ENCODE measurements around the gene HOMER2.
A peak's percentile ranks its signal among the peaks of the same experiment; 100 is the strongest.
"Not testable (repeated sequence)": the region's sequence is repeated elsewhere in the genome, so short reads cannot be mapped to it uniquely, and the experiment has no call there.

Gene HOMER2

DNA sequence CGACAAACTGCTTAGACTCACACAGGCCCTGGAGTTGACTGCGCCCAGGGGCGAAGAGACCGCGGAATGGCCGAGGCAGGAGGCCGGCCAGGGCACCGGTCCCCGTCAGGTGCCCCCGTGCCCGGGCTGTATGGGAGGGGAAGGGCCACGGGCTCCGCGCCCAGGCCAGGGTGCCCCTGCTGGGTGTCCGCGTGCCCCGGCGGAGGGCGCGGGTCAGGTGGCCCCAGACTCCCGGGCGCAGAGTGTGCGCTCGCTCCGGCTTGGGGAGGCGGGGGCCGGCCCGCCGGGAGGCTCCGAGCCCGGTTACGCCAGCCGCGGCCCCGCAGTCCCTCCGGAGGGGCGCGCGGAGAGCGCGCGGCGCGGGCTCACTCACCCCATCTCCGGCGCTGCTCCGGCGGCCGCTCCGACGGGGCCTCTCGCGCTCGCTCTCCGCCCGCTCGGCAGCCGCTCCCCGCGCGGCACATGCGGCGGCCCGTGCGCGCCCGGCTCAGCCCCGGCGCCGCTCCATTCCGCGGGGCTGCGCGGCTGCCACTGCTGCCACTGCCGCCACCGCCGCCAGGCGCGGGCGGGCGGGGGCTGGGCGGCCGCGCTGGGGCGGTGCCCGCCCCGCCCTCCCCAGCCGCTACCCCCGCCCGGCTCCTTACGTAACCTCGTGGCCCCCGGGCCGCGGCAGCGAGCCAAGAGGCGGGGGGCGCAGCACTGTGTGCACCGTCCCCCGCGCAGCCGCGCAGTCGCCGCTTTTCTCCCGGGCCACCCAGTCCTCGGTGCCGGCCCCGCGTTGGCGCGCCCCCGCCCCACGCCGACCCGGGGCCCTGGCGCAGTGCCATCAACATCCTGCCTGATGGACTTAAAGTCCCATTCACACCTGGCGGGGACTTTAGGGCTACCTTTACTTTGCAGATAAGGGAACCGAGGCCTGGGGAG is at the start of gene HOMER2:
TSS of gene HOMER2 (minus strand) at position 563 of the 924 bp plus-strand sequence. CDS start at position 378, 185 bp downstream.
- DNase-seq, result peak; percentile 25

DNA sequence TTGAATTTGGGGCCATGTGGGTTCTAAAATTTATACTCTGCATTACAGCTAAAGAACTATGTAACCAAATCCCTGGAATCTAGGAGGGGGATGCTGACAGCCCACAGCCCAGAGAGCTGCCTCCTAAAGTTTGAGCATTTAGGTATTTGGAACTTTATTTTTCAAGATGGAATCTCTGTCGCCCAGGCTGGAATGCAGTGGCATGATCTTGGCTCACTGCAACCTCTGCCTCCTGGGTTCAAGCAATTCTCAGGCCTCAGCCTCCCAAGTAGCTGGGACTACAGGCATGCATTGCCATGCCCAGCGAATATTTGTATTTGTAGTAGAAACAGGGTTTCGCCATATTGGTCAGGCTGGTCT is 48.1 kb upstream of the HOMER2 start:
- DNase-seq, result not testable (repeated sequence)

DNA sequence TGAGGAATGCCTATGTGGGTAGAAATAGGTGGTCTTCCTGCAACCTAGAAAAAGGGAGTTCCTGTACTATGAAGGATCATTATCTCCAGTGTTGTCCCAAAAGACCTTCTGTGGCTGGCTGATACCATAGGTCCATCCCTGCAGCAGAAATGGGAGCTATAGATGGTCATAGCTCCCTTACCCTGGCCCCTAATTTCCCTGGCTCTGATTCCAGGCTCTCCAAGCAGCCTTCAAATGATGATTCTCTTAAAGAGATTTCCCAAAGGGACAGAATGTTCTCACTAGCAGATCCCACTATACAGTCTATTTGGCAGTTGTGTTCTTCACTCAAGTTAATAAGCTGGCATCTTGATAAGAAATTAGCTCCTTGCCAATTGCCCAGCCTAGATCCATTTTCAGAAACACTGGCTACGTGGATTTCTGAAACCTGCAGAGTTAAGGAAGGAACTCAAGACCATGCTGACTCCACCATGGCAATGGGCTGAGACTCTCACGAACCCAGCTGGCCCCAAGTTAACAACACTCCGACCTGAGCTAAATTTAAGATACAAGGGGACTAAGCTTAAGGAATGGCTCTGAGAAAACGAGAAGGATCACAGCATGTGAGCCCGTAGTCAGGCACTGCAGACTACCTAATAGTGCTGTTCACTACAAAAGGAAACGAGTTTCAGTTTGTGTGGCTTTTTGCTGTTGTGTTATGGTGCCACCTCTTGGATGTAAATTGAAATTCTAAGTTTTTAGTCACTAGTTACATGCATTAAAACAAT is 47.6 kb upstream of the HOMER2 start:
- DNase-seq, result peak; percentile 88

DNA sequence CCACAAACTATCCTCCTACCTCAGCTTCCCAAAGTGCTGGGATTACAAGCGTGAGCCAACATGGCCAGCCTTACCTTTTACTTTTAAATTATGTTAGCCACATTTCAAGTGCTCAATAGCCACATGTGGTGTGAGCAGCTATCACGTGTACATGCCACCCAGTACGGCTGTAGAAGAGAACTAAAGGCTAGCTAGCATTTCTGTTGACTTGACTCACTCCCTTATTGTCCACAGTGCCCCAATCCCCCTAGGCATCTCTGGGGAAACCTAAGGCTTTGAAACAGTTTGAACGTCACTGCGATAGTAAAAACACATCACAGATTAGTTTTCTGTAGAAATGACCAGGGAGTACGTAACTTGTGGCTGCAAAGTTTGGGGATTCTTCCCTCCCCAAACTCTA is 46.9 kb upstream of the HOMER2 start:
- no peak for DNase-seq

DNA sequence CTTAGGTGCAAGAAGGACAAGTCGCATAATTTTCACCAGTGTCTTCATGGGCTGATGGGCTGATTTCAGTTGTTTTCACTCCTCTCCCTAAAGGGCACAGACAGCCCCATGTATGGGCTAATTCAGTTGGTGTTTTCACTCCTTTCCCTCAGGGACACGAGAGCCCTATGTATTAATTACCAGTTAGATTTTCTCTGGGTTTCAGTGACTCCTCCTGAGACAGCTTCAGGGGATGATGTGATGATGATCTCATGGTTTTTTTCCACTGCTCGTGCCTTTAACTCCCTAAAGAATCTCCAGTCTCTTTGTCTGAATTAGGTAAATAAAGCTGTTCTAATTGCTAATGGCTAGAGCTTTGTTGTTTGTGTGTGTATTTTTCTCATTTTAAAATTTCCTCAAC is 43.4 kb upstream of the HOMER2 start:
- no peak for DNase-seq

DNA sequence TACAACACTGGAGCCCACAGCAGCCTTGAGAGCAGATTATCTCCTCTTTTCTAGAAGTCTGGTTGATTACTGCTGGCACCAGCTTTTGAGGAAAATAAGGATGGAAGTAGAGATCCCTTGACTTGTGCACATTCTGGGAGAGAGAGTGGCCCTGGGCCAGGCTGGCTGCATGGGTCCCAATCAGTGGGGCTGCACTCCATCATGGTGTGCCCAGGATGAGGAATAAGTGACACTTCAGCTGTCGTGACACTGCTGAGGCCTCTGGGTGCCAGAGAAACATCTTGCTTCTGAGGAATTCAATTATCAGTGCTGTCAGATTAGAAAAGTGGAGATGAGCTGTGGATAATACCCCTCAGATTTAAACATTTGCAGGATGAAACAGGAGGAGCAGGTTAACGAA is 42.6 kb upstream of the HOMER2 start:
- no peak for DNase-seq

DNA sequence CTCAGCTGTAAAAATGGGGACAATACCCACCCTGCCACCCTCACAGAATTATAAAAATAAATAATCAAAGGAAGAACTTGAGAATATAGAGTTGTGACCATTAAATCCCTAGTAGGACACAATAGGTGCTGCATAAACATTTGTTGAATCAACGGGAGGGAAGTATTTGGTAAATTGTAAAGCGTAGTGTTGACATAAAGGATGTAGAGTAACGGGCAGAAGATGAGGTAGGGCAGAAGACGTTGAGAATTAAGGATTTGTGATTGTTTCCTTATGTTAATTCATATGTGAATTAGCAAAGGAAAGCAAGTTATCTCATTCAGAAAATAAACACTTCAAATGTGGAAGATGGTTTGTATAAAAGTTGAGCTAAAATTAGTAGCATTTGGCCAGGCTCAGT is 40.6 kb upstream of the HOMER2 start:
- DNase-seq, result no peak

DNA sequence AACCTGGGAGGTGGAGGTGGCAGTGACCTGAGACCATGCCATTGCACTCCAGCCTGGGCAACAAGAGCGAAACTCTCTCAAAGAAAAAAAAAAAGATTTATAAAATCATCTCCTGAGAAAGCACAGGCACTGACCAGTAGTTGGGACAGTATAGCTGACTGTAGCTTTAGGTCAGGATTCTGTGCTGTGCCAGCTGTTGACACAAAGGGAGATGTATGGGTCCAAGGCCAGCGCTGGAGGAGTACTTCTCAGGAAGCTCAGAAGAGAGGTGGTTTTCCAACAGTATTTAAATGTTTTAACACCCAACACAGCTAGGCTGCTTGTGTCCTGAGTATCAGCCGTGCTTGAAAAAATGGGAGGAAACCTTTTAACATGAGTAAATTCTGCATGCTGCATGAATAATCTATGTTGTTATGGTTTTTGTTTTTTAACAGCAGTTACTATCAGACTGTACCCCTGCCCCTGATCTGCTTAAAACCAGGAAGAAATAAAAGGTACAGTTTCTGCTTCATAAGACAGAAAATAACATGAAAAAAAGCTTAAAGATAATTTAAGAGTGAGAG is 40.0 kb upstream of the HOMER2 start:
- no peak for DNase-seq

DNA sequence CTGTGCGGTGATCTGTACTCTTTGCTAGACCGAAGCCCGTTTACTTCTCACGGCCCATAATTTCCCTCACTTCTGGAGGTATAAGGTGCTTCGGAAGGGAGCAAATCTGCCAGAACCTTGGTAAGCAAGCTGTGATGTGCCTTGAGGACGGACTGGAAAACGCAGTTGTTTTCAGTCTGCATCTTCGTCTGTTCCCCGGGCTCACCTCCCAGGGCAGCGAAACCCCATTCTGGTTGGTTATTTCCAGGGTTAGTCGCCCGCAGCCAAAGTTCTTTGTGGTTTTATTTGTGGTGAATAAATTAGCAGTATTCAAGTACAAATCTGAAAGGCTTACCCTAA is 33.9 kb upstream of the HOMER2 start:
- DNase-seq, result peak; percentile 39

DNA sequence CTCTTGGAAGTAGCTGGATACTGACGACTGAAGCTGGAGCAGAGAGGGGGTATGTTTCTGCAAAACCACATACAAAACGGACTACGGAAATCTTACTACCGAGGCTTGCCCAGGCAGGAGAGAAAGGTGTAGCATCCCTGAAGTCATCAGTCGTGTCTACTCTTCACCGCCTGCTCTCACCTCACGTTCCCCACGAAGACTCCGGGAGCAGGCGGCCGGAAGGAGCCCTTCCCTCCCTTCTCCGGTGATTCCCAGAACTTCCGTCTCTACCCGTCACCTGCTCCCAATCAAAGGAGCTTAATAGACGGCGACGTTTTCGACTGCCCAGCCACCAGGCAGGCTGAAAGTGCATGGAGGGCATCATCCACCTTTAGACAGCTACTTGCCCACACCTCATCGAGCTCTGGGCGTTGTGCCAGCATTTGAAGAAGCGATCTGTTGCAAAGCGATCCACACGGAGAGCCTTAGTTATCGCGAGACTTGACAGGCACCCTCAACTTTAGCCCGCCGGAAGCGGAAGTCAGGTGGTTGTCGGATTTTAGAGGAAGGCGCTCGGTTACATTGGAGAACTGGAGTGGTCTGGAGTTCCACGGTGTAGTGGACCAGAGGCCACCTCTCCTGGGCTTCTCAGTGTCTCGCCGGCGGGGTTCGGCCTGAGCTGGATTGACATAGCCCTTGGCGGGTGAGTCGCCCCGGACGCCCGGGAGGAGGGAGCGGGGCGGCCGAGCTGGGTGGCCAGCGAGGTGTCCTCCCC is 33.3 kb upstream of the HOMER2 start, which contains the start of gene RAMAC:
TSS of gene RAMAC (plus strand) at position 523 of the 754 bp plus-strand sequence. CDS start 2,809 bp downstream, outside the sequence.
- DNase-seq, result peak; percentile 98

DNA sequence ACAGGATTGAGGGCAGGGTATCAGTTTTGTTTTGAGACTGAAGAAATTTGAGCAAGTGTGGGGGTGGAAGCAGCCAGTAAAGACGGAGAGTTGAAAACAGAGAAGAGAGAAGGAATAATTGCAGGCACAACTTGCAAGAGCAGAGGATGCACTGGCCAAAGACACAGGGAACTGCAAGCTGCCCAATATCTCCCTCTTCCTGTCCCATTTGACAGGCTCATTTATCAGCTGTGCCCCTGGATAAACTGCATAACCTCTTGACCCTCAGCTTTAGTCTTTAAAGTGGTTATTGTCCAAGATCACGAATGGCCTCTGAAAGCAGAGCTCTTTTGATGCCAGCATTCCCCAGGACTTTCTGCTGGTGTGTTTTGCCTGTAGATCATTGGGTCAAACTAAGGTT is 28.5 kb upstream of the HOMER2 start:
- no peak for DNase-seq

DNA sequence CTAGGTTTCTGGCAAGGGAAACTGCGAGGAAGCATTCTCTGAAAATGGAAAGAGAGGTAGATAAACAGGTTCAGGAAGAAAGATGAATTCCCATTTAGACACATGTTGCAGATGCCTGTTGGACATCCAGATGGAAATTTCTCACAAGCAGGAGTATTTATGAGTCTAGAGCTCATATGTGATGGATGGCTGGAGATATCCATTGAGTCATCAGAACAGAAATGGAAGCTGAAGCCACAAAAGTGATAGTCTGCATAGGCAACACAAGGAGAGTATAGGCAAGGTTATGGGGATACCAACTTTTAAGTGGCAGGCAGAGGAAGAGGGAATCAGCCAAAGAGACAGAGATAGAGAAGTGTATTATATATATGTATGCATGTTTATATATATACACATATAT is 27.2 kb upstream of the HOMER2 start:
- no peak for DNase-seq

DNA sequence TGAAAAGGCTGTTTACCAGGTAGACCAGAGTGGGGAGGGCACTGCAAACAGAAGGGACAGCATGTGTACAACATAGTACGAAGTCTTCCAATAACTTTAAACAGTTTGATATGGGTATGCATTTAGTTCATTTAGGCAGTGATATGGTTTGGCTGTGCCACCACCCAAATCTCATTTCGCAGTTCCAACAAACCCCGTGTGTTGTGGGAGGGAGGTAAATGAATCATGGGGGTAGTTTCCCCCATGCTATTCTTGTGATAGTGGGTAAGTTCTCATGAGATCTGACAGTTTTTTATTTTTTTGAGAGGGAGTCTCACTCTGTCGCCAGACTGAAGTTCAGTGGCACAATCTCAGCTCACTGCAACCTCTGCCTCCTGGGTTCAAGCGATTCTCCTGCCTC is 25.9 kb upstream of the HOMER2 start:
- no peak for DNase-seq

DNA sequence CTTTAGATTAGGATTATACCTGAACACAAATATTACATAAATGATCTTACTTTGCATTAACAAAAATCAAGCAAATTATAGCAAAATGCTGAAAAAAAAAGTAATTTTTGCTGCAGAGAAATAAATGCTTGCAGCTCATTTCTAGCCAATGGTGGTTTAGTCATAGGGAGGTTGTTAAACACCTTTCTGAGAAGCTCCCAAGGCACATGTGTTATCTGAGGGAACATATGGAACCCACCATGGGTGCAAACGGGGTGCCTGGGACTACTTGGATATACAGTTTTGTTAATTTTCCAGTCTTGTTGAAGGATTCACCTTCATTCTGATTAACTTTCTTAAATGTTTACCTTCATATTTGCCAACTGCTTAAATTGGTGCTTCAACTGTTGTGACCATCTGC is 24.6 kb upstream of the HOMER2 start:
- peak; percentile 54 for DNase-seq

DNA sequence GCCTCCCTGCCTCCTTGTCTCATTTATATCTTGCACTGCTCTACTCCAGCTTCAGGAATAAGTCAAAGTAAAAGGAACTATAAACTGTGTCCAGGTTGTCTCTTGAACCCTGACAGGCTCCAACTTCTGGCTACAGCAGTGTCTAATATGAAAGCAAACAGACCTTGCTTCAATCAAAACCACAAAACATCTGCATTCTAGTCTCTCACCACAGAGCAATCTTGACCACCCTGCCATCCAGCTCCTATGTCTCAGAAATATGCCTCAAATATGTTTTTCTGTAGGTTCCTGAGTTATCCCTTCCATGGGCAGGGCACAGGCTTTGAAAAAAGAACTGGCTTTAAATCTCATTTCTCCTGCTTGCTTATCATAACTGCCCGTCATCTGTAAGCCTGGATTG is 20.5 kb upstream of the HOMER2 start:
- DNase-seq, result no peak

DNA sequence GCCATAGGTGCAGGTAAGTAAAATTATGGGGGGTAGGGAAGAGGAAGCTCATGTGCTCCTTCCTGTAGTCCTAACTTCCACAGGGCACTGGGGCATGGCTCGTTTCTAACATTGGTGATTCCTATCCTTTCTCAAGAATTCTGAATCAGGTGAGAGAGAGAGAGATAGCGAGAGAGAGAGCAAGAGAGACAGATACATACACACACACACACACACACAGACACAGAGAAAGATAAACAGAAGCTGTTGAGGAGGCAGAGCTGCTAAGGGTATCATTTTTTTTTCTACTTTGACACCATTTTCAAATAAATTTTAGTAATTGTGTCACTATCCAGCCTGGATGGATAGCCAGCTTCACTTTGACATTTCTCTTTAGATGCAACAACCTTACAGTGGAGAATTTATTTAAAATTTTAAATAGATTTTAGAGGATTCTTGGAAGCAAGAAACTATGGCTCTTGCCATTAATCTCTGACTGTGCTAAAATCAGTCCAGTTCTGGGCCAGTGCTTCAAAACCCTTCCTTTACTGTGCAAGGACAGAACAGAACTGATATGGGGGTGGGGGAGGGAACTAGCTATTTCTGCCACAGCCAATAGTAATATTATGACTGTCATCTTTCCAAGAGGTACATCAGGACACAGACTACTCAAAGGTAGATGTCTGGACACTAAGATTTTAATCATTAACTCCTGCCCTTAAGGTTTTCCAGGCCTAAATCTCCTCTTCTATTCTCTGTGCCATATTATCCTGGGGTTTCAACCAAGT is 18.9 kb upstream of the HOMER2 start:
- no peak for DNase-seq

DNA sequence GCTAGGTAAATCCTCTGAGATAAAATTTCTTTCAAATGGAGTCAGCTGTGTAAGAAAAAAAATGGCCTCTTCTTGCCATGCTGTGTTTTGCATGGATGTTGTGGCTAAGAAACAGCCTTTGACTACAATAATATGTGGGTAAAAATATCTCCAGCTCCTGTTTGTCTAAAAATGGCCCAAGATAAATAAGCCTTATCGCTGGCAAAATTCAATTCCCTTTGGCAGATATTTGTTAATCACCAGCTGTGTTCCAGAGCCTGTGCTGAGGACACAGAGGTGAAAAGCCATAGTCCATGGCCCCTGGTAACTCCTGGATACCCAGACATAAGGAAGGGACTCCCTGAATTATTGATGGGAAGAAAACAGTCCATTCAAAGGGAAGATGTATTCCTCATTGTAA is 18.2 kb upstream of the HOMER2 start:
- no peak for DNase-seq

DNA sequence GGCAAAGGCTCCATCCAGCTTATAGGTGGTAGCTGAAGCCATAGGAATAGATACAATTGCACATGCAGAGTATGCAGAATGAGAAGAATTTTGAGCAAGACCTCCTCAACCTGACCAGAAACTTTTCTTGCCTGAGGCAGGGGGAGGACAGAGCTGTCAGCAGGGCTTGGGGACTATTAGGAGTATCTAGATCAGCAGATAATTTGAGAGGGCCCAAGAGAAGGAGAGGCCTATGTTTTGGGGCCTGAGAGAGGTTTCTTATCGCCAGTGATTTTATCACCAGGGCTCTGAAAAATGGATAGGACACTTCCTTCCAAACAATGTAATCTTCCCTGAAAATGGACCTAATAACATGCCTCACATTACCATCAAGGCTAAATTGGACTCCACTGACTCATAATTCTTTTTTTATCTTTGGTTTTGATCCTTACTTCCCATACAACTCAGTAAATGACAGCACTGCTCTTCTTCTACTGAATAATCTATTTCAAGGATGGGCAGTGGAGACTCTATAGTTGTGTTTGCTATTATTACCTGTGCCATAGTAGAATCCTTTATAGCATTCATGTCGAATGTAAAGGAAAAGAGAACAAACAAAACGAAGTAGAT is 17.7 kb upstream of the HOMER2 start:
- DNase-seq, result no peak

DNA sequence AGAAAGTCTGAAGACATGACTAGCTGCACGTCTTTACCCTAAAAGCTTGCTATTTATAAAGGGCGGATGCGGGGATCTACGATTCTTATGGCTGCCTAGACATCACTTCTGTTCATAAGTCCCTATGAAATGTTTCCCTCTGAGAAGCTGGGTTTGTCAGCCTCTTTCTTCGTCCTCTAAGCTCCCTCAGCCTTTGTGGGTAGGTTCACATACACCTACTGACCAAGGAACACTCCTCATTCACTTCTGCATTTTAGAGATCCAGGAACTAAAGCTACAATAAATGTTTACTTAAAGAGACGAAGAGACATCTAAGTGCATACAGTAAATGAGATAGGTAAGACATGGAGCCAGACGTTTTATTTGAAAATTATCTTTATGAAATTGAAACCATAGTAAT is 16.8 kb upstream of the HOMER2 start:
- no peak for DNase-seq

DNA sequence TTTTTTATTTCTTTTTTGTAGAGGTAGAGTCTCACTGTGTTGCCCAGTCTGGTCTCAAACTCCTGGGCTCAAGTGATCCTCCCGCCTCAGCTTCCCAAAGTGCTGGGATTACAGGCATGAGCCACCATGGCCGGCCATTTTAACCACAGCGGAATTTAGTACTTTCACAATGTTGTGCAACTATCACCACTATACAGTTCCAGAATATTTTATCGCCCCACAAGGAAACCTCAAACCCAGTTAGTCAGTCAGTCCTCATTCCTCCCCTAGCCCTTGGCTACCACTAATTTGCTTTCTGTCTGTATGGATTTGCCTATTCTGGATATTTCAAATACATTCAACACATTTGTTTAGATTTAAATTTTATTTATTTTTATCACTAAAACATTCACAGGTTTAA is 15.5 kb upstream of the HOMER2 start:
- DNase-seq, result no peak

DNA sequence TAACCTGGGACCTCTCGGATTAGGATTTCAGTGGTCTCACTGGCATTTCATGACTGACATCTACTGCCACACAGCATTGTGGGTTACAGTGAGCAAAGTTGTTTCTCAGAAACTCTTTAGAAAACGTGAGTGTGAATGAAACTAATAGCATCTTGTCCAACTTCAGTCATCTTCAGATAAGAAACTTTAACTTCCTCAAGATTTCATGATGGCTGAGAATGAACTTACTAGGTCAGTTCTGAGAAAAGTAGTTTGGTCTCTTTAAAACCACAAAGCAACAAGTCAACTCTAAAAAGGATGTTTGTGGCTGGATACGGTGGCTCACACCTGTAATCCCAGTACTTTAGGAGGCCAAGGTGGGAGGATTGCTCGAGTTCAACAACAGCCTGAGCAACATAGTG is 14.2 kb upstream of the HOMER2 start:
- no peak for DNase-seq

DNA sequence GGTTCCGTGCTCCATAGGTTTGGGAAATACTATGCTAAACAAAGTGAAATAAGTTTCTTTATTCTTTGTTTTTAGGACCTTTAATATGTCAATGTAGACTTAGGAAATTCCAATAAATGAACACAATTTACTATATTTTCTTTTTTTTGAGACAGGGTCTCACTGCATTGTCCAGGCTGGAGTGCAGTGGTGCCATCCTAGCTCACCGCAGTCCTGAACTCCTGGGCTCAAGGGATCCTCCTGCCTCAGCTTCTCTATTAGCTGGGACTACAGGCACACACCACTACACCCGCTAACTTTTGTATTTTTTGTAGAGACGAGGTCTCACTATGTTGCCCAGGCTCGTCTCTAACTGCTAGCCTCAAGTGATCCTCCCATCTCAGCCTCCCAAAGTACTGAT is 12.4 kb upstream of the HOMER2 start:
- DNase-seq, result no peak
